Measurements from ENCODE around the gene ASPSCR1. TPM values are rescaled to one million over a fixed set of nuclear protein-coding genes. Genes with fewer than 3 reads are reported as not detected.
"Not testable (repeated sequence)": the region's sequence is repeated elsewhere in the genome, so short reads cannot be mapped to it uniquely, and the experiment has no call there.

ASPSCR1 gene
- total RNA-seq, 4 donors from 2014 or later, result 21.0 to 61.7 (median 41.3) TPM

GRCh38 chr17:82037889-82038195 is 60.4 kb downstream of the ASPSCR1 start:
- DNase-seq, result no peak
- intact Hi-C loops (cut with DNase I; ENCODE audit: low total_unique reads), result no loop called here
- no peaks in the 10 kb centered on the region for H3K9me3 ChIP-seq
- in situ Hi-C loops (cut with MboI; ENCODE audit: low pct_ligation_motif_present in 1 of 4, low pct_unique_long_range_greater_than_20kb in 1 of 4, low sequenced_read_pairs in 3 of 4), result loop anchor here in 3 of 4 donors (10.0 to 25.0 kb wide), 2 partner anchors 117 to 124 kb away; no protein-coding TSS in a partner anchor
- no peaks in the 10 kb centered on the region for H3K27me3 ChIP-seq
- peak overlapping the region; percentile 90 to 99 (median 96) for H3K27ac ChIP-seq
- no peaks in the 10 kb centered on the region for H3K36me3 ChIP-seq
- TF ChIP-seq, protein P1, sequence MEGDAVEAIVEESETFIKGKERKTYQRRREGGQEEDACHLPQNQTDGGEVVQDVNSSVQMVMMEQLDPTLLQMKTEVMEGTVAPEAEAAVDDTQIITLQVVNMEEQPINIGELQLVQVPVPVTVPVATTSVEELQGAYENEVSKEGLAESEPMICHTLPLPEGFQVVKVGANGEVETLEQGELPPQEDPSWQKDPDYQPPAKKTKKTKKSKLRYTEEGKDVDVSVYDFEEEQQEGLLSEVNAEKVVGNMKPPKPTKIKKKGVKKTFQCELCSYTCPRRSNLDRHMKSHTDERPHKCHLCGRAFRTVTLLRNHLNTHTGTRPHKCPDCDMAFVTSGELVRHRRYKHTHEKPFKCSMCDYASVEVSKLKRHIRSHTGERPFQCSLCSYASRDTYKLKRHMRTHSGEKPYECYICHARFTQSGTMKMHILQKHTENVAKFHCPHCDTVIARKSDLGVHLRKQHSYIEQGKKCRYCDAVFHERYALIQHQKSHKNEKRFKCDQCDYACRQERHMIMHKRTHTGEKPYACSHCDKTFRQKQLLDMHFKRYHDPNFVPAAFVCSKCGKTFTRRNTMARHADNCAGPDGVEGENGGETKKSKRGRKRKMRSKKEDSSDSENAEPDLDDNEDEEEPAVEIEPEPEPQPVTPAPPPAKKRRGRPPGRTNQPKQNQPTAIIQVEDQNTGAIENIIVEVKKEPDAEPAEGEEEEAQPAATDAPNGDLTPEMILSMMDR (IDR thresholded peaks at IDR 0.05), result no peak
- TF ChIP-seq EP300 (IDR thresholded peaks at IDR 0.05; ENCODE audit: low read depth), result no peak
- no peak for TF ChIP-seq POLR2A (IDR thresholded peaks at IDR 0.05)
- no peak for TF ChIP-seq POLR2AphosphoS5 (IDR thresholded peaks at IDR 0.05)
- WGBS, 2 donors (ENCODE audit: low coverage in 1 of 2), result 4 to 13% methylated on average over 3 to 10 of the region's 10 CpGs
- peak overlapping the region in 3 of 4 donors; percentile 8 to 71 (median 60) for H3K4me3 ChIP-seq
- H3K4me1 ChIP-seq, result peaks cover 8 to 17% (median 13%) of the 10 kb centered on the region in 4 donors

GRCh38 chr17:82038796-82039409 is 61.5 kb downstream of the ASPSCR1 start:
- intact Hi-C loops (cut with DNase I; ENCODE audit: low total_unique reads); H3K27me3 ChIP-seq; DNase-seq; H3K4me3 ChIP-seq; H3K36me3 ChIP-seq; H3K27ac ChIP-seq; H3K9me3 ChIP-seq: not testable (repeated sequence)
- 67 to 80% methylated on average over 8 to 16 of the region's 16 CpGs for WGBS, 2 donors (ENCODE audit: low coverage in 1 of 2)
- in situ Hi-C loops (cut with MboI; ENCODE audit: low pct_ligation_motif_present in 1 of 4, low pct_unique_long_range_greater_than_20kb in 1 of 4, low sequenced_read_pairs in 3 of 4), result loop anchor here in 3 of 4 donors (10.0 to 25.0 kb wide), 2 partner anchors 116 to 123 kb away; no protein-coding TSS in a partner anchor
- peaks cover 8 to 17% (median 13%) of the 10 kb centered on the region in 4 donors for H3K4me1 ChIP-seq

- TF ChIP-seq, protein P1 (IDR thresholded peaks at IDR 0.05), result no peak
- TF ChIP-seq POLR2AphosphoS5 (IDR thresholded peaks at IDR 0.05) (no peak), POLR2A (IDR thresholded peaks at IDR 0.05) (no peak), EP300 (IDR thresholded peaks at IDR 0.05; ENCODE audit: low read depth) (no peak)
- Histone ChIP-seq H3K4me1 (peaks cover 8 to 17% (median 13%) of the 10 kb centered on the region in 4 donors), H3K4me3 (no peak overlapping the region), H3K36me3 (no peaks in the 10 kb centered on the region), H3K9me3 (no peaks in the 10 kb centered on the region), H3K27ac (no peak overlapping the region), H3K27me3 (no peaks in the 10 kb centered on the region)
- 90% methylated on average over 2 to 8 of the region's 8 CpGs for WGBS, 2 donors (ENCODE audit: low coverage in 1 of 2)
- in situ Hi-C loops (cut with MboI; ENCODE audit: low pct_ligation_motif_present in 1 of 4, low pct_unique_long_range_greater_than_20kb in 1 of 4, low sequenced_read_pairs in 3 of 4), result loop anchor here in 3 of 4 donors (10.0 to 25.0 kb wide), 2 partner anchors 115 to 123 kb away; no protein-coding TSS in a partner anchor
- intact Hi-C loops (cut with DNase I; ENCODE audit: low total_unique reads), result no loop called here
- no peak for DNase-seq
These were observed 62.4 kb downstream of the ASPSCR1 start for GRCh38 chr17:82039695-82040299.

DNA sequence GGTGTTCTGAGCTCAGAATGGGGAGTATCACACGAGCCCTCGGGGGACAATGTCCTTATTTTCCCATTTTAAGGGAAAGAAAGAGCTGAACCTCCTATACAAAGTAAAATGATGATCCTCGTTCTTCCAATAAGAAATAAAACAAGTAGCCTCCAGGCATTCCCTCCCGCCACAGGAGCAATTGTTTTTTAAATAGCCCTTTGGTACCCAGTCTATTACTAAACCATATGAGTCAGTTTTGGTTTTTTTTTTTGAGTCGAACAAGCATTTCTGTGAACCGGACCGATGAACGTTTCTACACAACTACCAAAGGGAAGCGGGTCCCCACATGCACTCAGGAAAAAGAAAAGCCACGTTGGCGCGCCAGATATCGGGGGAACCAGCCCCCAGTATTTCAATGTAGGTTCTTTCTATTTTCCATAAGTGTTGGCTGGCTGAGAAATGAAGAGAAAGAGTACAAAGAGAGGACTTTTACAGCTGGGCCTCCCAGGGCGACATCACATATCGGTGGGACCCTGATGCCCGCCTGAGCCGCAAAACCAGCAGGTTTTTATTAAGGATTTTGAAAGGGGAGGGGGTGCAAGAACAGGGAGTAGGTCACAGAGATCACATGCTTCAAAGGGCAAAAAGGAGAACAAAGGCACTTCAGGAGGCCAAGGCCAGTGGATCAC is 63.9 kb downstream of the ASPSCR1 start:
- DNase-seq, result no peak
- in situ Hi-C loops (cut with MboI; ENCODE audit: low pct_ligation_motif_present in 1 of 4, low pct_unique_long_range_greater_than_20kb in 1 of 4, low sequenced_read_pairs in 3 of 4) (loop anchor here in 2 of 4 donors (25.0 kb wide), 1 partner anchor 121 kb away; no protein-coding TSS in a partner anchor), intact Hi-C loops (cut with DNase I; ENCODE audit: low total_unique reads) (no loop called here)
- Histone ChIP-seq H3K4me1 (peaks cover 6 to 13% (median 11%) of the 10 kb centered on the region in 4 donors), H3K4me3 (no peak overlapping the region), H3K27me3 (no peaks in the 10 kb centered on the region), H3K27ac (no peak overlapping the region), H3K9me3 (no peaks in the 10 kb centered on the region), H3K36me3 (no peaks in the 10 kb centered on the region)
- TF ChIP-seq EP300 (IDR thresholded peaks at IDR 0.05; ENCODE audit: low read depth), result no peak
- TF ChIP-seq POLR2AphosphoS5 (IDR thresholded peaks at IDR 0.05), result no peak
- TF ChIP-seq, protein P1 (IDR thresholded peaks at IDR 0.05), result no peak
- TF ChIP-seq POLR2A (IDR thresholded peaks at IDR 0.05), result no peak
- WGBS, 2 donors (ENCODE audit: low coverage in 1 of 2), result 82 to 85% methylated on average over 15 to 17 of the region's 17 CpGs

Measured in transverse colon (tissue), 4 donors.